ENCODE results near the gene MS4A4A. TPM values are rescaled to one million over a fixed set of nuclear protein-coding genes. Genes with fewer than 3 reads are reported as not detected.
A peak's percentile ranks its signal among the peaks of the same experiment; 100 is the strongest.

MS4A4A gene
- total RNA-seq, result 10 to 100 TPM in 1 of 6 donors, 1 to 10 TPM in 3, under 1 TPM in 2; 0.43 to 18.9 (median 4.8) TPM
- polyA plus RNA-seq, result 1 to 10 TPM in 1 of 2 donors, under 1 TPM in 1; 0.89 to 2.2 TPM

DNA sequence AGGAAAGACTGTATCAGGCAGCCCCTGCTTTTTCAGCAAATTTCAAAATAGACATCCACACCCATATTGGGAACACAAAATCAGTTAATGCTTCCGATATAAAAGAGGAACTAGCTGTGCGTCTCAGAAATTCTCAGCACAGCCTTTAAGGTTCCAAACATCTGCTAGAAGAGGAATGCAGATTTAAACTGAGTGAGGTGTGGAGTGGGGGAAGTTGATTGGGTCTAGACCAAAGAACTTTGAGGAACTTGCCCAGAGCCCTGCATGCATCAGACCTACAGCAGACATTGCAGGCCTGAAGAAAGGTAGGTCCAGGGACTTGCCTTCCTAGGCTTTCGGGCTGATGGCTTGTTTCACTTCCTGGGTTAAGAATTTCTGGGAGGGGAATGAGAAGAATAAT lies at the start of gene MS4A4A:
MS4A4A (plus strand) TSS at position 255 of the 400 bp plus-strand sequence; CDS start at position 265, 10 bp downstream.
- H3K4me1 ChIP-seq, result no peaks in the 10 kb centered on the region
- intact Hi-C loops (cut with DNase I), result no loop called here
- H3K27me3 ChIP-seq, result peaks cover 0 to 3% (median 0%) of the 10 kb centered on the region in 4 donors
- ATAC-seq (peak in 2 of 4 donors; percentile 72 to 81), FAIRE-seq (no peak), DNase-seq (peak in 1 of 6 donors; percentile 25)
- peak within 1 kb of the TSS in 2 of 4 donors; percentile 12 to 50 for H3K27ac ChIP-seq
- no peaks in the 10 kb centered on the region for H3K9me3 ChIP-seq
- no peaks in the 10 kb centered on the region for H3K36me3 ChIP-seq
- peak within 1 kb of the TSS in 1 of 4 donors; percentile 10 for H3K4me3 ChIP-seq
- 85 to 89% methylated on average over 3 of the region's 3 CpGs for WGBS, 2 donors
- TF ChIP-seq, protein P1, sequence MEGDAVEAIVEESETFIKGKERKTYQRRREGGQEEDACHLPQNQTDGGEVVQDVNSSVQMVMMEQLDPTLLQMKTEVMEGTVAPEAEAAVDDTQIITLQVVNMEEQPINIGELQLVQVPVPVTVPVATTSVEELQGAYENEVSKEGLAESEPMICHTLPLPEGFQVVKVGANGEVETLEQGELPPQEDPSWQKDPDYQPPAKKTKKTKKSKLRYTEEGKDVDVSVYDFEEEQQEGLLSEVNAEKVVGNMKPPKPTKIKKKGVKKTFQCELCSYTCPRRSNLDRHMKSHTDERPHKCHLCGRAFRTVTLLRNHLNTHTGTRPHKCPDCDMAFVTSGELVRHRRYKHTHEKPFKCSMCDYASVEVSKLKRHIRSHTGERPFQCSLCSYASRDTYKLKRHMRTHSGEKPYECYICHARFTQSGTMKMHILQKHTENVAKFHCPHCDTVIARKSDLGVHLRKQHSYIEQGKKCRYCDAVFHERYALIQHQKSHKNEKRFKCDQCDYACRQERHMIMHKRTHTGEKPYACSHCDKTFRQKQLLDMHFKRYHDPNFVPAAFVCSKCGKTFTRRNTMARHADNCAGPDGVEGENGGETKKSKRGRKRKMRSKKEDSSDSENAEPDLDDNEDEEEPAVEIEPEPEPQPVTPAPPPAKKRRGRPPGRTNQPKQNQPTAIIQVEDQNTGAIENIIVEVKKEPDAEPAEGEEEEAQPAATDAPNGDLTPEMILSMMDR (IDR thresholded peaks at IDR 0.05), result no peak

DNA sequence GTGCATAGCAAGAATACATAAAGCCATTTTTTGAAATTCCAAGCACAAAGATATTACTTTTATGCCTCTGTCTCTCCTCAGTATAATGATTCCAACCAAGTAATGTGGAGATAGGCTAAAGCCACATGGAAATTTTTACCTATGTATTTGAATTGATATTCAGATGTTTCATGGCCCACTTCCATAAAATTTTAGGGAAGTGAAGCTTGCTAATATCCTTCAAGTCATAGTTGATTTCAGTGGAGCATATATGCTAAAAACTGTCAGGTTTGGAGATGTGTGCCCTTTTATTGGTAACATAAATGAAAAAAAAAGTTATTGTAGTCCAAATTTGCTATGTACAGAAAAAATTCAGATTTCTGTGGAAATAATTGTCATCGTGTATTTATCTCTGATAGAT lies 49.8 kb upstream of the MS4A4A start:
- ATAC-seq, result no peak
- no peaks in the 10 kb centered on the region for H3K27me3 ChIP-seq
- no peak for DNase-seq
- no peaks in the 10 kb centered on the region for H3K4me1 ChIP-seq
- TF ChIP-seq, protein P1 (IDR thresholded peaks at IDR 0.05), result no peak
- no peak overlapping the region for H3K4me3 ChIP-seq
- 38 to 48% methylated on average over 1 of the region's 1 CpG for WGBS, 2 donors
- intact Hi-C loops (cut with DNase I), result no loop called here
- no peaks in the 10 kb centered on the region for H3K9me3 ChIP-seq
- H3K36me3 ChIP-seq, result no peaks in the 10 kb centered on the region
- no peak for FAIRE-seq
- H3K27ac ChIP-seq, result no peak overlapping the region

DNA sequence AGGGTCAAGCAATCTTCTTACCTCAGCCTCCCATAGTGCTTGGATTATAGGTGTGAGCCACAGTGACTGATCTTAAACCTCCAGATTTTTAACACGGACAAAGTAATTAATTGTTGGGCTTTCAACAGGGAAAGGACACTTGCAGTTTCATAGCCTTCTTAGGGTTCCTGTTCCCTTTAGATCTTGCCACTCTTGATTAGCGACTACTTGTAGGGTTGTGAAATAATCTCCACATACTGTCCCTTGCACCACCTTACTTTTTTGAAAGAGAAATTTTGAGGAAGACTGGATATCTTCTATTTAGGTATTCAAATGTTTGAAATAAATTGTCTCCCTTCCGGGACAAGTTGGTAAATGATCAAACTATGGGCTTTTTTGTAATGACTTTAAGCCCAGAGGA lies 45.1 kb upstream of the MS4A4A start:
- TF ChIP-seq, protein P1 (IDR thresholded peaks at IDR 0.05), result no peak
- intact Hi-C loops (cut with DNase I), result no loop called here
- H3K27ac ChIP-seq, result no peak overlapping the region
- H3K9me3 ChIP-seq, result no peaks in the 10 kb centered on the region
- 63 to 65% methylated on average over 3 of the region's 3 CpGs for WGBS, 2 donors
- ATAC-seq, result no peak
- no peaks in the 10 kb centered on the region for H3K4me1 ChIP-seq
- no peaks in the 10 kb centered on the region for H3K27me3 ChIP-seq
- no peak overlapping the region for H3K4me3 ChIP-seq
- no peaks in the 10 kb centered on the region for H3K36me3 ChIP-seq
- DNase-seq, result no peak
- no peak for FAIRE-seq

DNA sequence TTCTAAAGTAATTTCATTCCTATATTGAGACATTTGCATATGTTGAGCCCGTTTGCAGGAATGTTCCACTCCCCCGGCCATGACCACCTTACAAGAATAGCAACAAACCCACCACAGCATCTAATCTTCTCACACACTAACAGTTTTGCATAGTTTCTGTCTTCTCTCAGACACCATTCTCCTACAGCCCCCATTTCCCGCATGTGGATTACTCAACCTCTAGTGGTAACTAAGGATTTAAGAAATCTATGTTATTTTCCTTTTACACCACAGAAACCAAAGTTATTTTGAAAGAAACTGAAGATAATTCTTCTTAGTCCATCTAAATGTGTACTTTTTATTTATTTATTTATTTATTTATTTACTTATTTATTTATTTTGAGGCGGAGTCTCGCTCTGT lies 39.8 kb upstream of the MS4A4A start:
- Histone ChIP-seq H3K27ac (no peak overlapping the region), H3K9me3 (no peaks in the 10 kb centered on the region), H3K4me3 (no peak overlapping the region), H3K4me1 (no peaks in the 10 kb centered on the region), H3K36me3 (no peaks in the 10 kb centered on the region), H3K27me3 (no peaks in the 10 kb centered on the region)
- ATAC-seq, result no peak
- DNase-seq, result no peak
- intact Hi-C loops (cut with DNase I), result no loop called here
- TF ChIP-seq, protein P1 (IDR thresholded peaks at IDR 0.05), result no peak
- FAIRE-seq, result no peak
- WGBS, 2 donors, result 76 to 89% methylated on average over 5 of the region's 5 CpGs

DNA sequence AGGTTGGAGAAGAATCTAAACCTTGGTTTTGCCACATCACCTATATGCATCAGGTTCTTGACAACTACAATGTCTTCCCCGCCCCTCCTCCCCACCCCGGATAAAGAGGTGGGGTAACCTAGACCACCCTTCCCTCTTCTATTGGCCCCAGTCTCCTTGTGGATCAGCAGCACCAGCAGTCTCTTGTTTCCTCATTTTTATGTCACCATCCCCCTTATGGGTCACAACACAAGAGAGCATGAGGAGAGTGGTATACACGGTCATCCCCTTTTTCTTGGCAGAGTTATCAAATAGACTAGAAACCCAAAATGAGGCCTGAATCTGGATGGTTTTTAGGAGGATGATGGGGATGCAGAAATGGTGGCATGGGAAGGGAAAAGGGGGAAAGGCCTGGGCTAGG lies 38.7 kb upstream of the MS4A4A start:
- Histone ChIP-seq H3K4me1 (no peaks in the 10 kb centered on the region), H3K36me3 (no peaks in the 10 kb centered on the region), H3K27me3 (no peaks in the 10 kb centered on the region), H3K4me3 (no peak overlapping the region), H3K27ac (no peak overlapping the region), H3K9me3 (no peaks in the 10 kb centered on the region)
- ATAC-seq (peak in 2 of 4 donors; percentile 36 to 46), FAIRE-seq (no peak), DNase-seq (no peak)
- TF ChIP-seq, protein P1 (IDR thresholded peaks at IDR 0.05), result no peak
- intact Hi-C loops (cut with DNase I), result no loop called here
- 79 to 86% methylated on average over 3 of the region's 3 CpGs for WGBS, 2 donors

Measured in pancreas (tissue), 10 donors.